ENCODE results near the gene ZMIZ1. TPM values are rescaled to one million over a fixed set of nuclear protein-coding genes. Genes with fewer than 3 reads are reported as not detected.

Gene ZMIZ1
- polyA plus RNA-seq, 2 donors = 29.2 to 29.7 TPM

DNA sequence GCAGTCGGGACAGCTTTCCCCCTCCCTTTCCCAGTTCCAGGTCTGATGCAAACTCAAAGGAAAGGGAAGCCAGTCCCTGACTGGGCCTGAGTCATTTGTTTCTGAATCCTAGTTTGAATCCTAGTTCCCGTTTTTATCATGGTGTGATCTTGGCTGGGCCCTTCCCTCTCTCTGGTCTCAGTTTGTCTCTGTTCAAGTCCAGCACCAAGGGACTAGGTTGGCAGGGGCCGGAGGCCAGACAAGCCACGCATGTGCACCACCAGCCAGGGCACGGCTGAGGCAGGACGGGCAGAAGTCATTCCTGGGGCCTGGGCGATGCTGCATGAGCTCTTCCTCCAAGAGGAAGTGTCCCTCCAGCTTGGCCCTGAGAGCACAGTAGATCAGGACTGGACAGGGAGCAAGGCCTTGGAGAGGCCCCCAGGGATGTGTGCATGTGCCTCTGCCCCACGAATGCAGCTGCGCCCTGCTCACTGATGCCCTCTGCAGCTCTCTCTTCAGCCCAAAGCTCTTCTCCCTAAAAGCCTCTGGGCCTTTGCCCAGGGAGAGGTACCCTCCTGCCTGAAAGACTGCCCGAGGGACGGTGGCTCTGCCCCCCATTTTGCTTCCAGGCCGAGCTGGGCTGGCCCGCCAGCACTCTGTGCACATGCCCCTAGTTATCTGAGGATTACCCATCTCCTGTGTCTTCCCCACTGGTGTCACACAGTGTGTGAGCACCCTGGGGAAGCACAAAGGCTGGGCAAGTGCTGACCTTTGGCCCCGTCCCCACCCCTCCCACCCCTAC lies 86.7 kb downstream of the ZMIZ1 start:
- Histone ChIP-seq H3K4me1 (ENCODE audit: control insufficient read depth in 2 of 2, insufficient read depth in 2 of 2, low read length in 1 of 2) (peaks cover 34 to 46% of the 10 kb centered on the region in 2 donors), H3K4me3 (ENCODE audit: low read depth in 1 of 2, low read length in 2 of 2) (no peak overlapping the region), H3K9me3 (ENCODE audit: control insufficient read depth in 2 of 2, insufficient read depth in 1 of 2, low read depth in 1 of 2, low read length in 1 of 2) (no peaks in the 10 kb centered on the region), H3K27me3 (ENCODE audit: control insufficient read depth in 1 of 2, insufficient read depth in 2 of 2, low read length in 2 of 2) (no peaks in the 10 kb centered on the region), H3K27ac (ENCODE audit: low read depth in 2 of 2, low read length in 1 of 2) (peak overlapping the region; percentile 53 to 59), H3K36me3 (ENCODE audit: control insufficient read depth in 2 of 2, insufficient read depth in 2 of 2, low read length in 1 of 2) (peaks cover 0 to 21% of the 10 kb centered on the region in 2 donors)
- WGBS, 2 donors = 68 to 73% methylated on average over 14 of the region's 14 CpGs

- Histone ChIP-seq H3K27ac (ENCODE audit: low read depth in 2 of 2, low read length in 1 of 2) (peak overlapping the region; percentile 68 to 79), H3K36me3 (ENCODE audit: control insufficient read depth in 2 of 2, insufficient read depth in 2 of 2, low read length in 1 of 2) (peaks cover 0 to 26% of the 10 kb centered on the region in 2 donors), H3K4me1 (ENCODE audit: control insufficient read depth in 2 of 2, insufficient read depth in 2 of 2, low read length in 1 of 2) (peaks cover 23 to 42% of the 10 kb centered on the region in 2 donors), H3K9me3 (ENCODE audit: control insufficient read depth in 2 of 2, insufficient read depth in 1 of 2, low read depth in 1 of 2, low read length in 1 of 2) (no peaks in the 10 kb centered on the region), H3K4me3 (ENCODE audit: low read depth in 1 of 2, low read length in 2 of 2) (no peak overlapping the region), H3K27me3 (ENCODE audit: control insufficient read depth in 1 of 2, insufficient read depth in 2 of 2, low read length in 2 of 2) (no peaks in the 10 kb centered on the region)
- WGBS, 2 donors = 82 to 83% methylated on average over 22 of the region's 22 CpGs
Measured at GRCh38 chr10:79156334-79157274, 87.8 kb downstream of the ZMIZ1 start.

GRCh38 chr10:79158004-79158340 lies 89.2 kb downstream of the ZMIZ1 start:
- WGBS, 2 donors = 33 to 41% methylated on average over 5 of the region's 5 CpGs
- Histone ChIP-seq H3K4me3 (ENCODE audit: low read depth in 1 of 2, low read length in 2 of 2) (no peak overlapping the region), H3K4me1 (ENCODE audit: control insufficient read depth in 2 of 2, insufficient read depth in 2 of 2, low read length in 1 of 2) (peaks cover 21 to 48% of the 10 kb centered on the region in 2 donors), H3K27me3 (ENCODE audit: control insufficient read depth in 1 of 2, insufficient read depth in 2 of 2, low read length in 2 of 2) (no peaks in the 10 kb centered on the region), H3K27ac (ENCODE audit: low read depth in 2 of 2, low read length in 1 of 2) (peak overlapping the region; percentile 68 to 79), H3K9me3 (ENCODE audit: control insufficient read depth in 2 of 2, insufficient read depth in 1 of 2, low read depth in 1 of 2, low read length in 1 of 2) (no peaks in the 10 kb centered on the region), H3K36me3 (ENCODE audit: control insufficient read depth in 2 of 2, insufficient read depth in 2 of 2, low read length in 1 of 2) (peaks cover under 1 to 38% of the 10 kb centered on the region in 2 donors)

DNA sequence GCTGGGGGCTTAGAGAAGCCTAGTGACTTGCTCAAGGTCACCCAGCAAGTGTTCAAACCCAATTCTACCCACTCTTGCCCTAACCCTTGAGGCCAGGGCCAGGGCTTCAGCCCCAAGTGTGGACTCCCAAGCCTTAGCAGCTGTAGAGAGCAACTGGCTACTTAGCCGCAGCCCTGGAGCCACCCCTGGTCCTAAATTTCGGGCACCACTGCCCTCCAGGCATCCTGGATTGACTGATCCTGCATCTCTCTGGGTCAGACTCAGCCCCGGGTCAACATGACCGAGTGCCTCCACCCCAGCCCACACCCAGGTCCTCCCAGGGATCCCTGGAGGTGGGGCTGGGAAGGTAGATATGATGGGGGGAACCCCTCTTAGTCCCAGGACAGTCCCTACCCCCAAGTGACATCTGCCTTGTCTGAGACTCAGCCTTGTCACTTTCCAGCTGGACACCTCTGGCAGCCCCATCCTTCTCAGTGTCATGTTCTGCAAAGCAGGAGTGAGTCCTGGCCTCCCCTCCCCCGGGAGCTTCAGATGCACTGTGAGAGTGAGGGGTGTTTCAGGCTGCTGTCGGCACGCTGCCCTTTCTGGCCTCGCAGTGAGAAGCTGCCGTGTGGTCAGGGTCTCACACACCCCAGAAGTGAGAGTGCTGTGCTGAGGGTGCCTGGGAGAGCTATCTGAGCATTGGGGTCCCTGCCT lies 89.8 kb downstream of the ZMIZ1 start:
- Histone ChIP-seq H3K4me1 (ENCODE audit: control insufficient read depth in 2 of 2, insufficient read depth in 2 of 2, low read length in 1 of 2) (peaks cover 20 to 48% of the 10 kb centered on the region in 2 donors), H3K27ac (ENCODE audit: low read depth in 2 of 2, low read length in 1 of 2) (peak overlapping the region; percentile 68 to 79), H3K27me3 (ENCODE audit: control insufficient read depth in 1 of 2, insufficient read depth in 2 of 2, low read length in 2 of 2) (no peaks in the 10 kb centered on the region), H3K36me3 (ENCODE audit: control insufficient read depth in 2 of 2, insufficient read depth in 2 of 2, low read length in 1 of 2) (peaks cover 2 to 40% of the 10 kb centered on the region in 2 donors), H3K4me3 (ENCODE audit: low read depth in 1 of 2, low read length in 2 of 2) (no peak overlapping the region), H3K9me3 (ENCODE audit: control insufficient read depth in 2 of 2, insufficient read depth in 1 of 2, low read depth in 1 of 2, low read length in 1 of 2) (no peaks in the 10 kb centered on the region)
- WGBS, 2 donors = 83 to 88% methylated on average over 9 of the region's 9 CpGs

DNA sequence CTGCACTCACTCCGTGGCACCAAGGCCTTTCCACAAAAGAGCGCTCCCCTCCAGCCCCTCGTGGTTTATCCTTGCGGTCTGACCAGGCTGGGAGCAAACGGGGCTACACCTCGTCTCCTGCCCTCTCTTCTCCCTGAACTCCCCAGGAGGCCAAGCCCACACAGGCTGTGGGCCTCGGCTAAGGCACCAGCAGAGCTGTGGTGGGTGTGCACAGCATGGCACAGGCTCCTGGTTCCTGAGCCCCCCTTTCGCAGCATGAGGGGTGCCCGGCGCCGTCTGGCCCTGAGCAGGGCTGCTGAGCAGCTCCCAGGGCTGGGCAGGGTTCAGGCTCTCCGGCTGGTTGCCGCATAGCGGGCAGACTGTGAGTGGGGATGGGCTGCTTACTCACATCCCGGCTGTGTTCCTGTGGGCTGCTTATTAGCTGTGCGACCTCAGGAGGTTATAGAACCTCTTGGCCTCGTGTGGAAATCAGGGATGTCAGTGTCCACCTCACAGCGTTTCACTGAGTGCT lies 90.4 kb downstream of the ZMIZ1 start:
- peaks cover 2 to 41% of the 10 kb centered on the region in 2 donors for H3K36me3 ChIP-seq (ENCODE audit: control insufficient read depth in 2 of 2, insufficient read depth in 2 of 2, low read length in 1 of 2)
- WGBS, 2 donors = 69 to 73% methylated on average over 18 of the region's 18 CpGs
- no peaks in the 10 kb centered on the region for H3K27me3 ChIP-seq (ENCODE audit: control insufficient read depth in 1 of 2, insufficient read depth in 2 of 2, low read length in 2 of 2)
- peaks cover 20 to 48% of the 10 kb centered on the region in 2 donors for H3K4me1 ChIP-seq (ENCODE audit: control insufficient read depth in 2 of 2, insufficient read depth in 2 of 2, low read length in 1 of 2)
- H3K27ac ChIP-seq (ENCODE audit: low read depth in 2 of 2, low read length in 1 of 2) = peak overlapping the region; percentile 56 to 62
- no peaks in the 10 kb centered on the region for H3K9me3 ChIP-seq (ENCODE audit: control insufficient read depth in 2 of 2, insufficient read depth in 1 of 2, low read depth in 1 of 2, low read length in 1 of 2)
- H3K4me3 ChIP-seq (ENCODE audit: low read depth in 1 of 2, low read length in 2 of 2) = no peak overlapping the region

- Histone ChIP-seq H3K36me3 (ENCODE audit: control insufficient read depth in 2 of 2, insufficient read depth in 2 of 2, low read length in 1 of 2) (peaks cover 2 to 42% of the 10 kb centered on the region in 2 donors), H3K4me1 (ENCODE audit: control insufficient read depth in 2 of 2, insufficient read depth in 2 of 2, low read length in 1 of 2) (peaks cover 18 to 48% of the 10 kb centered on the region in 2 donors)
Measured at GRCh38 chr10:79159785-79160184, 91.0 kb downstream of the ZMIZ1 start.

GRCh38 chr10:79160191-79160590 lies 91.4 kb downstream of the ZMIZ1 start:
- H3K27ac ChIP-seq (ENCODE audit: low read depth in 2 of 2, low read length in 1 of 2) = peak overlapping the region in 1 of 2 donors; percentile 62
- peaks cover 18 to 48% of the 10 kb centered on the region in 2 donors for H3K4me1 ChIP-seq (ENCODE audit: control insufficient read depth in 2 of 2, insufficient read depth in 2 of 2, low read length in 1 of 2)
- H3K36me3 ChIP-seq (ENCODE audit: control insufficient read depth in 2 of 2, insufficient read depth in 2 of 2, low read length in 1 of 2) = peaks cover 2 to 43% of the 10 kb centered on the region in 2 donors
- H3K9me3 ChIP-seq (ENCODE audit: control insufficient read depth in 2 of 2, insufficient read depth in 1 of 2, low read depth in 1 of 2, low read length in 1 of 2) = no peaks in the 10 kb centered on the region
- no peak overlapping the region for H3K4me3 ChIP-seq (ENCODE audit: low read depth in 1 of 2, low read length in 2 of 2)
- no peaks in the 10 kb centered on the region for H3K27me3 ChIP-seq (ENCODE audit: control insufficient read depth in 1 of 2, insufficient read depth in 2 of 2, low read length in 2 of 2)
- 70 to 76% methylated on average over 4 of the region's 4 CpGs for WGBS, 2 donors

More at GRCh38 chr10:79159785-79160184, 91.0 kb downstream of the ZMIZ1 start:
- 61 to 74% methylated on average over 15 of the region's 15 CpGs for WGBS, 2 donors
- Histone ChIP-seq H3K27ac (ENCODE audit: low read depth in 2 of 2, low read length in 1 of 2) (peak overlapping the region; percentile 56 to 62), H3K9me3 (ENCODE audit: control insufficient read depth in 2 of 2, insufficient read depth in 1 of 2, low read depth in 1 of 2, low read length in 1 of 2) (no peaks in the 10 kb centered on the region), H3K4me3 (ENCODE audit: low read depth in 1 of 2, low read length in 2 of 2) (no peak overlapping the region), H3K27me3 (ENCODE audit: control insufficient read depth in 1 of 2, insufficient read depth in 2 of 2, low read length in 2 of 2) (no peaks in the 10 kb centered on the region)

- WGBS, 2 donors = 66 to 70% methylated on average over 5 of the region's 5 CpGs
- Histone ChIP-seq H3K36me3 (ENCODE audit: control insufficient read depth in 2 of 2, insufficient read depth in 2 of 2, low read length in 1 of 2) (peaks cover 2 to 51% of the 10 kb centered on the region in 2 donors), H3K4me1 (ENCODE audit: control insufficient read depth in 2 of 2, insufficient read depth in 2 of 2, low read length in 1 of 2) (peaks cover 13 to 46% of the 10 kb centered on the region in 2 donors), H3K27ac (ENCODE audit: low read depth in 2 of 2, low read length in 1 of 2) (no peak overlapping the region), H3K4me3 (ENCODE audit: low read depth in 1 of 2, low read length in 2 of 2) (no peak overlapping the region), H3K9me3 (ENCODE audit: control insufficient read depth in 2 of 2, insufficient read depth in 1 of 2, low read depth in 1 of 2, low read length in 1 of 2) (no peaks in the 10 kb centered on the region), H3K27me3 (ENCODE audit: control insufficient read depth in 1 of 2, insufficient read depth in 2 of 2, low read length in 2 of 2) (no peaks in the 10 kb centered on the region)
Measured at GRCh38 chr10:79161557-79161956, 92.8 kb downstream of the ZMIZ1 start.

DNA sequence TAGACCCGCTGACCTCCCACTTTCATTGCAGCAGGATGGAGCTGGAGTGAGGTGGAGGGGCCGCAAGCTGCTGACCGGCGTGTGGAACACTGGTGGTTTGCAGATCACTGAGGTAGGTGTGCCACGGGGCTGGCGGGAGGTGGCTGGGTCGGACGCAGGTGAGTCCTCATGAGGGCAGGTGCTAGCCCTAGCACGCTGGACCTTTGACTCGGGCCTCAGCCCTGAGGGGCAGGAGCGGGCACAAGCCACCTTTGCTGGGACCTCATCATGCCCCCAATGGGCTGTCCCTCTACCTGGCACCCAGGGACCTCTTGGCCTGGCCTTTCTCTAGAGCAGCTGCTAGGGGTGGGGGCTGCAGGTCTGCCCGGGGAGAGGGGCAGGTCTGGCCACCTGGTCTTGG lies 93.3 kb downstream of the ZMIZ1 start:
- H3K4me3 ChIP-seq (ENCODE audit: low read depth in 1 of 2, low read length in 2 of 2) = no peak overlapping the region
- WGBS, 2 donors = 93 to 94% methylated on average over 12 of the region's 12 CpGs
- no peaks in the 10 kb centered on the region for H3K27me3 ChIP-seq (ENCODE audit: control insufficient read depth in 1 of 2, insufficient read depth in 2 of 2, low read length in 2 of 2)
- no peak overlapping the region for H3K27ac ChIP-seq (ENCODE audit: low read depth in 2 of 2, low read length in 1 of 2)
- no peaks in the 10 kb centered on the region for H3K9me3 ChIP-seq (ENCODE audit: control insufficient read depth in 2 of 2, insufficient read depth in 1 of 2, low read depth in 1 of 2, low read length in 1 of 2)
- peaks cover 2 to 55% of the 10 kb centered on the region in 2 donors for H3K36me3 ChIP-seq (ENCODE audit: control insufficient read depth in 2 of 2, insufficient read depth in 2 of 2, low read length in 1 of 2)
- peaks cover 13 to 43% of the 10 kb centered on the region in 2 donors for H3K4me1 ChIP-seq (ENCODE audit: control insufficient read depth in 2 of 2, insufficient read depth in 2 of 2, low read length in 1 of 2)

All from esophagus (tissue), 2 donors.